ENCODE measurements around the gene MARK3.

GRCh38 chr14:103535081-103535890 lies 150.1 kb downstream of the MARK3 start:
- TF ChIP-seq CTCF (IDR thresholded peaks at IDR 0.05) = no peak
- no peak for TF ChIP-seq EP300 (IDR thresholded peaks at IDR 0.05)
- no peak for TF ChIP-seq POLR2A (IDR thresholded peaks at IDR 0.05)
